ENCODE measurements around the gene KRTAP5-8. TPM values are rescaled to one million over a fixed set of nuclear protein-coding genes. Genes with fewer than 3 reads are reported as not detected.
A peak's percentile ranks its signal among the peaks of the same experiment; 100 is the strongest.

The KRTAP5-8 gene
- total and polyA plus RNA-seq, 2 donors (not counting 3 experiments of a cell fraction or from before 2014, with no cell fraction given), result 0.17 TPM; not detected in 1

GRCh38 chr11:71562120-71562519 lies 24.3 kb downstream of the KRTAP5-8 start:
- DNase-seq (ENCODE audit: low read depth, low spot score) (no peak), FAIRE-seq (no peak)
- no peaks in the 10 kb centered on the region for H3K4me1 ChIP-seq (ENCODE audit: control insufficient read depth, extremely low read depth, insufficient read depth, low read length)
- dilution Hi-C loops (cut with MboI; ENCODE audit: extremely low pct_ligation_motif_present, low sequenced_read_pairs) (no loop called here), intact Hi-C loops (cut with micrococcal nuclease) (loop anchor here (5.0 kb wide), 1 partner anchor 115 kb away; the partner anchor contains the start of gene DHCR7)
- no peak overlapping the region for H3K27ac ChIP-seq (ENCODE audit: insufficient read depth, low read depth, low read length)
- no TSS peak for BruUV-seq (replicated peaks)
- no peaks in the 10 kb centered on the region for H3K9me3 ChIP-seq (replicated peaks; ENCODE audit: control insufficient read depth, insufficient read depth, low read length)
- POLR2A ChIA-PET, result no interaction called here
- CTCF ChIA-PET, result interaction anchor here (0.6 kb wide), 1 partner anchor 1079 kb away, joined by 3 read pairs; no protein-coding TSS in a partner anchor
- H3K9ac ChIP-seq (replicated peaks; ENCODE audit: extremely low read depth, insufficient read depth, low read length), result no peak overlapping the region
- H3K4me2 ChIP-seq (ENCODE audit: insufficient read depth, low read length), result no peak overlapping the region
- peaks cover 0 to 5% of the 10 kb centered on the region in 2 experiments for H3K27me3 ChIP-seq (ENCODE audit: control insufficient read depth in 2 of 2, insufficient read depth in 2 of 2, low read length in 2 of 2)
- TF ChIP-seq MAX (IDR thresholded peaks at IDR 0.05; ENCODE audit: insufficient read depth, insufficient read length) (no peak), POLR2AphosphoS5 (IDR thresholded peaks at IDR 0.05; ENCODE audit: insufficient read depth, low read depth, low read length) (no peak), EZH2 (IDR thresholded peaks at IDR 0.05; ENCODE audit: borderline replicate concordance, low read depth, low read length, severe bottlenecking) (no peak), CTCF (IDR thresholded peaks at IDR 0.05; ENCODE audit: extremely low read depth in 1 of 2, insufficient read depth in 1 of 2, low read depth in 1 of 2, low read length in 2 of 2) (no peak)
- H3K79me2 ChIP-seq (ENCODE audit: control insufficient read depth, insufficient read depth, low read length), result no peaks in the 10 kb centered on the region
- no peaks in the 10 kb centered on the region for H3K9me1 ChIP-seq (replicated peaks; ENCODE audit: control insufficient read depth, extremely low read depth, insufficient read depth, low read length)
- no peak overlapping the region for H2AFZ ChIP-seq (ENCODE audit: low read depth, low read length)
- H3K36me3 ChIP-seq (ENCODE audit: control insufficient read depth in 2 of 2, extremely low read depth in 1 of 2, insufficient read depth in 2 of 2, low read length in 2 of 2), result no peaks in the 10 kb centered on the region
- H4K20me1 ChIP-seq (replicated peaks; ENCODE audit: control insufficient read depth, extremely low read depth, insufficient read depth, low read length), result no peaks in the 10 kb centered on the region
- H3K4me3 ChIP-seq (replicated peaks in 1 of 3; ENCODE audit: insufficient read depth in 1 of 3, low read depth in 1 of 3, low read length in 3 of 3), result no peak overlapping the region

GRCh38 chr11:71563406-71563805 lies 25.6 kb downstream of the KRTAP5-8 start:
- Histone ChIP-seq H3K4me1 (ENCODE audit: control insufficient read depth, extremely low read depth, insufficient read depth, low read length) (no peaks in the 10 kb centered on the region), H3K9me3 (replicated peaks; ENCODE audit: control insufficient read depth, insufficient read depth, low read length) (no peaks in the 10 kb centered on the region), H3K27ac (ENCODE audit: insufficient read depth, low read depth, low read length) (no peak overlapping the region), H3K4me2 (ENCODE audit: insufficient read depth, low read length) (no peak overlapping the region), H3K9me1 (replicated peaks; ENCODE audit: control insufficient read depth, extremely low read depth, insufficient read depth, low read length) (no peaks in the 10 kb centered on the region), H3K79me2 (ENCODE audit: control insufficient read depth, insufficient read depth, low read length) (no peaks in the 10 kb centered on the region), H3K27me3 (ENCODE audit: control insufficient read depth in 2 of 2, insufficient read depth in 2 of 2, low read length in 2 of 2) (peaks cover 0 to 5% of the 10 kb centered on the region in 2 experiments), H3K9ac (replicated peaks; ENCODE audit: extremely low read depth, insufficient read depth, low read length) (no peak overlapping the region), H4K20me1 (replicated peaks; ENCODE audit: control insufficient read depth, extremely low read depth, insufficient read depth, low read length) (no peaks in the 10 kb centered on the region), H3K4me3 (replicated peaks in 1 of 3; ENCODE audit: insufficient read depth in 1 of 3, low read depth in 1 of 3, low read length in 3 of 3) (no peak overlapping the region), H3K36me3 (ENCODE audit: control insufficient read depth in 2 of 2, extremely low read depth in 1 of 2, insufficient read depth in 2 of 2, low read length in 2 of 2) (no peaks in the 10 kb centered on the region), H2AFZ (ENCODE audit: low read depth, low read length) (no peak overlapping the region)
- TF ChIP-seq CTCF (IDR thresholded peaks at IDR 0.05; ENCODE audit: extremely low read depth in 1 of 2, insufficient read depth in 1 of 2, low read depth in 1 of 2, low read length in 2 of 2) (peak; percentile 42 to 50), POLR2AphosphoS5 (IDR thresholded peaks at IDR 0.05; ENCODE audit: insufficient read depth, low read depth, low read length) (no peak), FOS (IDR thresholded peaks at IDR 0.05; ENCODE audit: borderline replicate concordance, insufficient read depth, low read length) (no peak), MAX (IDR thresholded peaks at IDR 0.05; ENCODE audit: insufficient read depth, insufficient read length) (no peak), GATA2 (IDR thresholded peaks at IDR 0.05; ENCODE audit: insufficient read depth, insufficient read length, low read depth, low read length) (no peak)
- DNase-seq (ENCODE audit: low read depth, low spot score), result peak; percentile 48
- no TSS peak for BruUV-seq (replicated peaks)
- CTCF ChIA-PET, result interaction anchor here (0.6 to 2.2 kb wide), 32 partner anchors 10 to 1113 kb away, joined by 3 to 35 read pairs (median 6); partner anchors contain the start of genes DHCR7, KRTAP5-11 and NADSYN1
- intact Hi-C loops (cut with micrococcal nuclease), result loop anchor here (1.0 to 5.0 kb wide), 2 partner anchors 116 to 1096 kb away; partner anchors contain the start of gene DHCR7
- FAIRE-seq, result peak; percentile 72
- dilution Hi-C loops (cut with MboI; ENCODE audit: extremely low pct_ligation_motif_present, low sequenced_read_pairs), result no loop called here
- POLR2A ChIA-PET, result no interaction called here
